Liver (tissue), 9 donors: ENCODE measurements around the gene DAP3. TPM values are rescaled to one million over a fixed set of nuclear protein-coding genes. Genes with fewer than 3 reads are reported as not detected.
"Not testable (repeated sequence)": the region's sequence is repeated elsewhere in the genome, so short reads cannot be mapped to it uniquely, and the experiment has no call there.

Experiments used
- DNase-seq: peaks from one replicate; pipeline ENCODE4 v3.0.0-alpha.2; 2017; ENCODE audit warnings: low spot score
- H3K27ac ChIP-seq, 2 donors: one replicate each; pipeline ENCODE4 v1.7.0; 2013; ENCODE audit warnings: inconsistent platforms in 2 of 2, low read length in 2 of 2, control low read depth in 1 of 2, low read depth in 1 of 2, mild to moderate bottlenecking in 1 of 2
- H3K27me3 ChIP-seq, 4 donors: one replicate each; pipeline versions ENCODE4 v1.6.1 to v1.7.0; 2013; ENCODE audit warnings: low read length in 3 of 4, inconsistent platforms in 1 of 4, mild to moderate bottlenecking in 1 of 4, moderate library complexity in 1 of 4; ENCODE audit not compliant: control insufficient read depth in 4 of 4, insufficient read depth in 4 of 4
- H3K36me3 ChIP-seq, 4 donors: one replicate each; pipeline versions ENCODE4 v1.6.1 to v1.7.0; 2013; ENCODE audit warnings: low read length in 3 of 4, mild to moderate bottlenecking in 3 of 4, low read depth in 1 of 4, moderate library complexity in 1 of 4; ENCODE audit not compliant: control insufficient read depth in 4 of 4, insufficient read depth in 3 of 4
- H3K4me1 ChIP-seq, 4 donors: one replicate each; pipeline versions ENCODE4 v1.6.1 to v1.7.0; 2013; ENCODE audit warnings: low read length in 3 of 4, mild to moderate bottlenecking in 3 of 4, moderate library complexity in 1 of 4; ENCODE audit not compliant: control insufficient read depth in 4 of 4, insufficient read depth in 4 of 4
- H3K4me3 ChIP-seq, 3 donors: one replicate each; pipeline versions ENCODE4 v1.6.1 to v1.7.0; 2013; ENCODE audit warnings: low read length in 3 of 3, control low read depth in 1 of 3, low read depth in 1 of 3, mild to moderate bottlenecking in 1 of 3
- H3K9ac ChIP-seq, 2 donors: one replicate each; pipeline ENCODE4 v1.7.0; 2013; ENCODE audit warnings: low read length in 2 of 2, mild to moderate bottlenecking in 2 of 2, moderate library complexity in 2 of 2, control low read depth in 1 of 2, low read depth in 1 of 2
- H3K9me3 ChIP-seq, 4 donors: one replicate each; pipeline versions ENCODE4 v1.6.1 to v1.7.0; 2013; ENCODE audit warnings: low read length in 3 of 4; ENCODE audit not compliant: control insufficient read depth in 4 of 4
- EGR1 ChIP-seq, 2 donors: IDR thresholded peaks; 2 replicates each; pipeline ENCODE4 v1.6.1; 2016 to 2018; ENCODE audit warnings: antibody characterized with exemption in 2 of 2, low read depth in 2 of 2
- FOXA1 ChIP-seq: IDR thresholded peaks from 2 replicates; pipeline ENCODE4 v1.6.1; 2016; ENCODE audit warnings: antibody characterized with exemption
- FOXA2 ChIP-seq: IDR thresholded peaks from 2 replicates; pipeline ENCODE4 v1.6.1; 2016; ENCODE audit warnings: antibody characterized with exemption
- GABPA ChIP-seq, 2 donors: IDR thresholded peaks in 1 of 2; conservative IDR thresholded peaks in 1 of 2; 2 replicates each; pipeline ENCODE4 v1.6.1; 2016; ENCODE audit warnings: antibody characterized with exemption in 2 of 2, mild to moderate bottlenecking in 1 of 2, moderate library complexity in 1 of 2
- HNF4A ChIP-seq, 2 donors: conservative IDR thresholded peaks; 2 replicates each; pipeline ENCODE4 v1.6.1; 2016; ENCODE audit warnings: antibody characterized with exemption in 2 of 2, mild to moderate bottlenecking in 2 of 2
- HNF4G ChIP-seq: IDR thresholded peaks from 2 replicates; pipeline ENCODE4 v1.6.1; 2016; ENCODE audit warnings: antibody characterized with exemption
- JUND ChIP-seq, 2 donors: IDR thresholded peaks; 2 replicates each; pipeline ENCODE4 v1.6.1; 2016; ENCODE audit warnings: antibody characterized with exemption in 2 of 2
- RAD21 ChIP-seq, 2 donors: IDR thresholded peaks; 2 replicates each; pipeline ENCODE4 v1.6.1; 2016; ENCODE audit warnings: antibody characterized with exemption in 2 of 2, mild to moderate bottlenecking in 2 of 2
- REST ChIP-seq: IDR thresholded peaks from 2 replicates; pipeline ENCODE4 v1.6.1; 2016; ENCODE audit warnings: antibody characterized with exemption, mild to moderate bottlenecking
- RXRA ChIP-seq, 2 donors: IDR thresholded peaks; 2 replicates each; pipeline ENCODE4 v1.6.1; 2017 to 2018; ENCODE audit warnings: antibody characterized with exemption in 2 of 2, mild to moderate bottlenecking in 1 of 2
- SP1 ChIP-seq: IDR thresholded peaks from 2 replicates; pipeline ENCODE4 v1.6.1; 2018; ENCODE audit warnings: antibody characterized with exemption, mild to moderate bottlenecking
- TAF1 ChIP-seq: conservative IDR thresholded peaks from 2 replicates; pipeline ENCODE4 v1.6.1; 2016; ENCODE audit warnings: antibody characterized with exemption, mild to moderate bottlenecking
- YY1 ChIP-seq: IDR thresholded peaks from 2 replicates; pipeline ENCODE4 v1.6.1; 2016; ENCODE audit warnings: antibody characterized with exemption, mild to moderate bottlenecking
- WGBS: extraction: QIAGEN DNeasy Blood & Tissue Kit; methylation state at CpG from one replicate; pipeline ENCODE4 v1.1.7; 2013; 5-methylcytosine and 5-hydroxymethylcytosine counted together
- polyA plus RNA-seq, 2 donors: library from polyadenylated mRNA; stranded (reverse) in 1 of 2; unstranded in 1 of 2; fragments of 200-250 nt in 1 of 2; fragments of >200 nt in 1 of 2; fragmentation: Nextera tagmentation in 1 of 2; extraction: Ambion mirVana in 1 of 2; gene quantifications; one replicate each; pipeline versions ENCODE4 v1.2.1 to v1.2.3, GENCODE V29; 2013 to 2015
- total RNA-seq, 2 donors: library from RNA; depleted of rRNA; stranded (reverse); fragments of >200 nt; gene quantifications; one replicate each; pipeline ENCODE4 v1.2.3, GENCODE V29; 2014
- TF ChIP-seq, protein P1 (sequence below): IDR thresholded peaks from 2 replicates; pipeline ENCODE4 v1.6.1; 2016; ENCODE audit warnings: antibody characterized with exemption
- TF ChIP-seq, protein P2 (sequence below): fragments of 150-350 bp; IDR thresholded peaks from 2 replicates; pipeline ENCODE4 v1.5.1; 2017; ENCODE audit warnings: improper control_type of control experiment, low read depth, low read length; ENCODE audit not compliant: missing input control
- TF ChIP-seq, protein P3 (sequence below): IDR thresholded peaks from 2 replicates; pipeline ENCODE4 v1.6.1; 2016; ENCODE audit warnings: antibody characterized with exemption
- TF ChIP-seq, protein P4 (sequence below): IDR thresholded peaks from 2 replicates; pipeline ENCODE4 v1.6.1; 2016; ENCODE audit warnings: antibody characterized with exemption
- donor health status: healthy.
- donor health status: healthy.
- donor health status: healthy.
- donor health status: healthy.
- donor health status: healthy.

The DAP3 gene
- total and polyA plus RNA-seq, 4 donors = 43.1 to 59.3 (median 57.3) TPM

- peaks cover 4 to 9% (median 6%) of the 10 kb centered on the region in 4 donors for H3K36me3 ChIP-seq
- TF ChIP-seq RXRA (IDR thresholded peaks at IDR 0.05) = no peak
- no peak for TF ChIP-seq RAD21 (IDR thresholded peaks at IDR 0.05)
- TF ChIP-seq HNF4G = no peak
- TF ChIP-seq JUND (IDR thresholded peaks at IDR 0.05) = no peak
- TF ChIP-seq HNF4A (conservative IDR thresholded peaks at IDR 0.05) = no peak
- TF ChIP-seq, protein P1, sequence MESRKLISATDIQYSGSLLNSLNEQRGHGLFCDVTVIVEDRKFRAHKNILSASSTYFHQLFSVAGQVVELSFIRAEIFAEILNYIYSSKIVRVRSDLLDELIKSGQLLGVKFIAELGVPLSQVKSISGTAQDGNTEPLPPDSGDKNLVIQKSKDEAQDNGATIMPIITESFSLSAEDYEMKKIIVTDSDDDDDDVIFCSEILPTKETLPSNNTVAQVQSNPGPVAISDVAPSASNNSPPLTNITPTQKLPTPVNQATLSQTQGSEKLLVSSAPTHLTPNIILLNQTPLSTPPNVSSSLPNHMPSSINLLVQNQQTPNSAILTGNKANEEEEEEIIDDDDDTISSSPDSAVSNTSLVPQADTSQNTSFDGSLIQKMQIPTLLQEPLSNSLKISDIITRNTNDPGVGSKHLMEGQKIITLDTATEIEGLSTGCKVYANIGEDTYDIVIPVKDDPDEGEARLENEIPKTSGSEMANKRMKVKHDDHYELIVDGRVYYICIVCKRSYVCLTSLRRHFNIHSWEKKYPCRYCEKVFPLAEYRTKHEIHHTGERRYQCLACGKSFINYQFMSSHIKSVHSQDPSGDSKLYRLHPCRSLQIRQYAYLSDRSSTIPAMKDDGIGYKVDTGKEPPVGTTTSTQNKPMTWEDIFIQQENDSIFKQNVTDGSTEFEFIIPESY = no peak
- no peak for TF ChIP-seq FOXA1
- no peak for TF ChIP-seq EGR1 (IDR thresholded peaks at IDR 0.05; ENCODE audit: low read depth in 2 of 2)
- TF ChIP-seq, protein P2, sequence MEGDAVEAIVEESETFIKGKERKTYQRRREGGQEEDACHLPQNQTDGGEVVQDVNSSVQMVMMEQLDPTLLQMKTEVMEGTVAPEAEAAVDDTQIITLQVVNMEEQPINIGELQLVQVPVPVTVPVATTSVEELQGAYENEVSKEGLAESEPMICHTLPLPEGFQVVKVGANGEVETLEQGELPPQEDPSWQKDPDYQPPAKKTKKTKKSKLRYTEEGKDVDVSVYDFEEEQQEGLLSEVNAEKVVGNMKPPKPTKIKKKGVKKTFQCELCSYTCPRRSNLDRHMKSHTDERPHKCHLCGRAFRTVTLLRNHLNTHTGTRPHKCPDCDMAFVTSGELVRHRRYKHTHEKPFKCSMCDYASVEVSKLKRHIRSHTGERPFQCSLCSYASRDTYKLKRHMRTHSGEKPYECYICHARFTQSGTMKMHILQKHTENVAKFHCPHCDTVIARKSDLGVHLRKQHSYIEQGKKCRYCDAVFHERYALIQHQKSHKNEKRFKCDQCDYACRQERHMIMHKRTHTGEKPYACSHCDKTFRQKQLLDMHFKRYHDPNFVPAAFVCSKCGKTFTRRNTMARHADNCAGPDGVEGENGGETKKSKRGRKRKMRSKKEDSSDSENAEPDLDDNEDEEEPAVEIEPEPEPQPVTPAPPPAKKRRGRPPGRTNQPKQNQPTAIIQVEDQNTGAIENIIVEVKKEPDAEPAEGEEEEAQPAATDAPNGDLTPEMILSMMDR = no peak
- TF ChIP-seq SP1 = no peak
- TF ChIP-seq TAF1 = no peak
- TF ChIP-seq, protein P3, sequence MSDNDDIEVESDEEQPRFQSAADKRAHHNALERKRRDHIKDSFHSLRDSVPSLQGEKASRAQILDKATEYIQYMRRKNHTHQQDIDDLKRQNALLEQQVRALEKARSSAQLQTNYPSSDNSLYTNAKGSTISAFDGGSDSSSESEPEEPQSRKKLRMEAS = no peak
- no peak for TF ChIP-seq GABPA (IDR thresholded peaks at IDR 0.05 in 1 of 2, conservative IDR thresholded peaks at IDR 0.05 in 1 of 2)
- TF ChIP-seq YY1 = no peak
- TF ChIP-seq, protein P4, sequence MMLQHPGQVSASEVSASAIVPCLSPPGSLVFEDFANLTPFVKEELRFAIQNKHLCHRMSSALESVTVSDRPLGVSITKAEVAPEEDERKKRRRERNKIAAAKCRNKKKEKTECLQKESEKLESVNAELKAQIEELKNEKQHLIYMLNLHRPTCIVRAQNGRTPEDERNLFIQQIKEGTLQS = no peak
- TF ChIP-seq FOXA2 = no peak
- no peak for DNase-seq
- 70% methylated on average over 2 of the region's 2 CpGs for WGBS
- no peak overlapping the region for H3K4me3 ChIP-seq
- no peaks in the 10 kb centered on the region for H3K27me3 ChIP-seq
- peaks cover 0 to 2% (median 0%) of the 10 kb centered on the region in 4 donors for H3K4me1 ChIP-seq
- no peak overlapping the region for H3K9ac ChIP-seq
- no peak overlapping the region for H3K27ac ChIP-seq
- H3K9me3 ChIP-seq = no peaks in the 10 kb centered on the region
Observed at GRCh38 chr1:155713075-155713474, 24.2 kb downstream of the DAP3 start.

DNA sequence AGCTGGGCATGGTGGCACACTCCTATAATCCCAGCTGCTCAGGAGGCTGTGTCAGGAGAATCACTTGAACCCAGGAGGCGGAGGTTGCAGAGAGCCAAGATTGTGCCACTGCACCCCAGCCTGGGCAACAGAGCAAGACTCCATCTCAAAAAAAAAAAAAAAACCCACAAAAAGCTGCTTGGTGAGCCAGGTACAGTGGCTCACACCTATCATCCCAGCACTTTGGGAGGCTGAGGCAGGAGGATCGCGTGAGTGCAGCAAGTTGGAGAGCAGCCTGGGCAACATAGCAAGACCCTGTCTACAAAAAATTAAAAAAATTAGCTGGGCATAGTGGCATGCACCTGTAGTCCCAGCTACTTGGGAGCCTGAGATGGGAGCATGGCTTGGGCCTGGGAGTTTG is 26.2 kb downstream of the DAP3 start:
- not testable (repeated sequence) for H3K9me3 ChIP-seq, H3K4me3 ChIP-seq, H3K27me3 ChIP-seq, H3K4me1 ChIP-seq, H3K27ac ChIP-seq, H3K9ac ChIP-seq, DNase-seq
- 99% methylated on average over 3 of the region's 3 CpGs for WGBS
- H3K36me3 ChIP-seq = peaks cover 3 to 13% (median 5%) of the 10 kb centered on the region in 4 donors

GRCh38 chr1:155715777-155716176 is 26.9 kb downstream of the DAP3 start:
- Histone ChIP-seq H3K27me3 (no peaks in the 10 kb centered on the region), H3K4me1 (no peaks in the 10 kb centered on the region), H3K9me3 (no peaks in the 10 kb centered on the region), H3K4me3 (no peak overlapping the region), H3K36me3 (peaks cover 3 to 16% (median 4%) of the 10 kb centered on the region in 4 donors), H3K9ac (no peak overlapping the region), H3K27ac (no peak overlapping the region)
- DNase-seq = no peak
- WGBS = 97% methylated on average over 5 of the region's 5 CpGs
- TF ChIP-seq REST = no peak
- TF ChIP-seq, protein P4 = no peak
- TF ChIP-seq SP1 = no peak
- TF ChIP-seq, protein P2 = no peak
- no peak for TF ChIP-seq FOXA1
- TF ChIP-seq GABPA (IDR thresholded peaks at IDR 0.05 in 1 of 2, conservative IDR thresholded peaks at IDR 0.05 in 1 of 2) = no peak
- TF ChIP-seq EGR1 (IDR thresholded peaks at IDR 0.05; ENCODE audit: low read depth in 2 of 2) = no peak
- no peak for TF ChIP-seq YY1
- TF ChIP-seq TAF1 = no peak
- no peak for TF ChIP-seq HNF4G
- no peak for TF ChIP-seq JUND (IDR thresholded peaks at IDR 0.05)
- no peak for TF ChIP-seq RXRA (IDR thresholded peaks at IDR 0.05)
